H9 (cell line): ENCODE measurements around the gene PBX1. TPM values are rescaled to one million over a fixed set of nuclear protein-coding genes. Genes with fewer than 3 reads are reported as not detected.
A peak's percentile ranks its signal among the peaks of the same experiment; 100 is the strongest.

ENCODE experiments used
- DNase-seq: peaks from one replicate; pipeline ENCODE4 v3.0.0-alpha.2; 2017
- H2AFZ ChIP-seq: one replicate; pipeline ENCODE4 v1.6.1; 2013; ENCODE audit warnings: mild to moderate bottlenecking, low read length, control low read depth, moderate library complexity
- H2AK5ac ChIP-seq: 2 replicates; pipeline ENCODE4 v1.6.1; 2013; ENCODE audit warnings: low read length, control low read depth, mixed read lengths; ENCODE audit not compliant: insufficient read length
- H2BK120ac ChIP-seq: one replicate; pipeline ENCODE4 v1.6.1; 2013; ENCODE audit warnings: low read depth, mild to moderate bottlenecking, low read length, control low read depth, inconsistent platforms; ENCODE audit not compliant: poor library complexity, severe bottlenecking
- H2BK12ac ChIP-seq: 2 replicates; pipeline ENCODE4 v1.6.1; 2013; ENCODE audit warnings: low read length, control low read depth, mixed read lengths, low read depth; ENCODE audit not compliant: insufficient read length
- H2BK15ac ChIP-seq: 2 replicates; pipeline ENCODE4 v1.6.1; 2013; ENCODE audit warnings: low read depth, low read length, control low read depth
- H2BK20ac ChIP-seq: one replicate; pipeline ENCODE4 v1.6.1; 2013; ENCODE audit warnings: low read depth, mild to moderate bottlenecking, low read length, control low read depth, inconsistent platforms; ENCODE audit not compliant: poor library complexity, severe bottlenecking
- H2BK5ac ChIP-seq: 2 replicates; pipeline ENCODE4 v1.6.1; 2013; ENCODE audit warnings: low read length, control low read depth, mixed read lengths; ENCODE audit not compliant: insufficient read length
- H3K14ac ChIP-seq: 2 replicates; pipeline ENCODE4 v1.6.1; 2013; ENCODE audit warnings: low read length, control low read depth; ENCODE audit not compliant: insufficient read depth
- H3K18ac ChIP-seq: 2 replicates; pipeline ENCODE4 v1.6.1; 2013; ENCODE audit warnings: low read depth, mild to moderate bottlenecking, mixed read lengths, low read length, control low read depth; ENCODE audit not compliant: insufficient read length
- H3K23ac ChIP-seq: 2 replicates; pipeline ENCODE4 v1.6.1; 2013; ENCODE audit warnings: low read length, control low read depth, mixed read lengths, low read depth; ENCODE audit not compliant: insufficient read length
- H3K23me2 ChIP-seq: 2 replicates; pipeline ENCODE4 v1.6.1; 2013; ENCODE audit warnings: low read depth, mild to moderate bottlenecking, mixed read lengths, low read length, control low read depth; ENCODE audit not compliant: insufficient read length, poor library complexity, severe bottlenecking
- H3K27ac ChIP-seq: 2 replicates; pipeline ENCODE4 v1.5.1; 2013; ENCODE audit warnings: low read length, control low read depth, mixed read lengths, low read depth; ENCODE audit not compliant: insufficient read length
- H3K27me3 ChIP-seq: 2 replicates; pipeline ENCODE4 v1.6.1; 2013; ENCODE audit warnings: low read length, control low read depth, inconsistent platforms; ENCODE audit not compliant: insufficient read depth
- H3K4ac ChIP-seq: 2 replicates; pipeline ENCODE4 v1.6.1; 2013; ENCODE audit warnings: low read depth, mild to moderate bottlenecking, control low read depth, inconsistent platforms, low read length, moderate library complexity
- H3K4me1 ChIP-seq: 2 replicates; pipeline ENCODE4 v1.6.1; 2013; ENCODE audit warnings: low read length, control low read depth, inconsistent platforms; ENCODE audit not compliant: insufficient read depth
- H3K4me2 ChIP-seq: 2 replicates; pipeline ENCODE4 v1.6.1; 2013; ENCODE audit warnings: low read length, control low read depth, mixed read lengths; ENCODE audit not compliant: insufficient read length, insufficient read depth
- H3K56ac ChIP-seq: 2 replicates; pipeline ENCODE4 v1.6.1; 2013; ENCODE audit warnings: low read depth, mild to moderate bottlenecking, mixed read lengths, low read length, control low read depth; ENCODE audit not compliant: insufficient read length
- H3K79me1 ChIP-seq: 2 replicates; pipeline ENCODE4 v1.6.1; 2013; ENCODE audit warnings: low read depth, mild to moderate bottlenecking, moderate library complexity, low read length, control low read depth, inconsistent platforms; ENCODE audit not compliant: insufficient read depth, poor library complexity, severe bottlenecking
- H3K79me2 ChIP-seq: 2 replicates; pipeline ENCODE4 v1.6.1; 2013; ENCODE audit warnings: low read length, control low read depth, inconsistent platforms; ENCODE audit not compliant: insufficient read depth
- H3K9ac ChIP-seq: 2 replicates; pipeline ENCODE4 v1.6.1; 2013; ENCODE audit warnings: low read length, control low read depth, mixed read lengths; ENCODE audit not compliant: insufficient read length; ENCODE audit errors: extremely low read depth
- H3K9me3 ChIP-seq: one replicate; pipeline ENCODE4 v1.6.1; 2013; ENCODE audit warnings: low read depth, low read length, inconsistent platforms; ENCODE audit not compliant: control insufficient read depth
- H3T11ph ChIP-seq: one replicate; pipeline ENCODE4 v1.6.1; 2013; ENCODE audit warnings: mild to moderate bottlenecking, low read length, control low read depth, inconsistent platforms
- H4K20me1 ChIP-seq: one replicate; pipeline ENCODE4 v1.6.1; 2013; ENCODE audit not compliant: control insufficient read depth, insufficient read length, insufficient read depth
- H4K5ac ChIP-seq: 2 replicates; pipeline ENCODE4 v1.6.1; 2013; ENCODE audit warnings: low read depth, mild to moderate bottlenecking, mixed read lengths, low read length, control low read depth; ENCODE audit not compliant: insufficient read length
- H4K8ac ChIP-seq: replicated peaks from 2 replicates; pipeline ENCODE4 v1.6.1; 2013; ENCODE audit warnings: low read length, control low read depth, mixed read lengths, low read depth; ENCODE audit not compliant: insufficient read length
- H4K91ac ChIP-seq: 2 replicates; pipeline ENCODE4 v1.6.1; 2013; ENCODE audit warnings: low read depth, mild to moderate bottlenecking, moderate library complexity, mixed read lengths, low read length, control low read depth; ENCODE audit not compliant: insufficient read length
- H3K27ac Mint-ChIP-seq, 3 experiments: 2 replicates in 2 of 3; 3 replicates in 1 of 3; pipeline ENCODE4 v1.8.0; 2020 to 2021; ENCODE audit warnings: mixed read lengths in 3 of 3, mild to moderate bottlenecking in 1 of 3, moderate library complexity in 1 of 3
- H3K27me3 Mint-ChIP-seq: 2 replicates; pipeline ENCODE4 v1.8.0; 2021; ENCODE audit warnings: low read depth, mild to moderate bottlenecking, moderate library complexity, mixed read lengths
- H3K36me3 Mint-ChIP-seq, 3 experiments: 2 replicates in 2 of 3; 3 replicates in 1 of 3; pipeline ENCODE4 v1.8.0; 2020 to 2021; ENCODE audit warnings: low read depth in 3 of 3, mixed read lengths in 3 of 3; ENCODE audit not compliant: insufficient read depth in 1 of 3
- H3K4me1 Mint-ChIP-seq, 2 experiments: 2 replicates each; pipeline ENCODE4 v1.8.0; 2020; ENCODE audit warnings: mixed read lengths in 2 of 2
- H3K4me3 Mint-ChIP-seq, 2 experiments: 2 replicates in 1 of 2; 3 replicates in 1 of 2; pipeline ENCODE4 v1.8.0; 2020 to 2021; ENCODE audit warnings: mild to moderate bottlenecking in 2 of 2, mixed read lengths in 2 of 2, moderate library complexity in 1 of 2
- H3K9me3 Mint-ChIP-seq, 2 experiments: 2 replicates in 1 of 2; 3 replicates in 1 of 2; pipeline ENCODE4 v1.8.0; 2020; ENCODE audit warnings: mild to moderate bottlenecking in 2 of 2, mixed read lengths in 2 of 2, moderate library complexity in 1 of 2
- WGBS: extraction: QIAGEN DNeasy Blood & Tissue Kit; methylation state at CpG from one replicate; pipeline ENCODE4 v1.1.7; 2013; ENCODE audit warnings: missing lambda C conversion rate, low lambda C conversion rate, mixed read lengths; ENCODE audit not compliant: insufficient read length; ENCODE audit errors: extremely low coverage; 5-methylcytosine and 5-hydroxymethylcytosine counted together
- total RNA-seq: library from RNA; stranded (reverse); gene quantifications from 2 replicates; pipeline ENCODE4 v1.2.1, GENCODE V29; 2021
- TF ChIP-seq, protein P1 (sequence below): fragments of 200-600 bp; sonication (generic); conservative IDR thresholded peaks from 3 replicates; pipeline ENCODE4 v1.8.0; 2021; ENCODE audit warnings: antibody characterized with exemption, mild to moderate bottlenecking

The PBX1 gene
- total RNA-seq, 1 experiment from 2014 or later = 142 TPM

GRCh38 chr1:164699815-164700491 is 141.0 kb downstream of the PBX1 start:
- H4K8ac ChIP-seq = no peak overlapping the region
- no peaks in the 10 kb centered on the region for H4K20me1 ChIP-seq
- H3K27me3 ChIP-seq = no peaks in the 10 kb centered on the region
- no peak overlapping the region for H3K18ac ChIP-seq
- H2AK5ac ChIP-seq = no peak overlapping the region
- no peak overlapping the region for H2BK15ac ChIP-seq
- peaks cover 4% of the 10 kb centered on the region; the same call in 1 of the 2 replicates for H3K79me2 ChIP-seq
- no peak overlapping the region for H2BK12ac ChIP-seq
- H3K27me3 Mint-ChIP-seq = no peaks in the 10 kb centered on the region
- no peaks in the 10 kb centered on the region; a peak in 1 of 7 replicates for H3K36me3 Mint-ChIP-seq
- H4K91ac ChIP-seq = no peak overlapping the region
- WGBS = no CpG with 5 or more reads among the region's 17 CpGs
- H2BK5ac ChIP-seq = no peak overlapping the region
- DNase-seq = no peak
- H3K9me3 ChIP-seq = no peaks in the 10 kb centered on the region
- no peak overlapping the region for H2BK120ac ChIP-seq
- no peak overlapping the region for H3K4ac ChIP-seq
- no peak overlapping the region for H2BK20ac ChIP-seq
- no peak overlapping the region for H3T11ph ChIP-seq
- no peak overlapping the region for H2AFZ ChIP-seq
- no peaks in the 10 kb centered on the region for H3K23me2 ChIP-seq
- H3K4me3 Mint-ChIP-seq = no peak overlapping the region
- H3K4me2 ChIP-seq = no peak overlapping the region
- H3K27ac ChIP-seq = no peak overlapping the region
- H3K9me3 Mint-ChIP-seq = no peaks in the 10 kb centered on the region
- H3K4me1 Mint-ChIP-seq = peaks cover 44 to 57% of the 10 kb centered on the region in 2 experiments
- TF ChIP-seq, protein P1, sequence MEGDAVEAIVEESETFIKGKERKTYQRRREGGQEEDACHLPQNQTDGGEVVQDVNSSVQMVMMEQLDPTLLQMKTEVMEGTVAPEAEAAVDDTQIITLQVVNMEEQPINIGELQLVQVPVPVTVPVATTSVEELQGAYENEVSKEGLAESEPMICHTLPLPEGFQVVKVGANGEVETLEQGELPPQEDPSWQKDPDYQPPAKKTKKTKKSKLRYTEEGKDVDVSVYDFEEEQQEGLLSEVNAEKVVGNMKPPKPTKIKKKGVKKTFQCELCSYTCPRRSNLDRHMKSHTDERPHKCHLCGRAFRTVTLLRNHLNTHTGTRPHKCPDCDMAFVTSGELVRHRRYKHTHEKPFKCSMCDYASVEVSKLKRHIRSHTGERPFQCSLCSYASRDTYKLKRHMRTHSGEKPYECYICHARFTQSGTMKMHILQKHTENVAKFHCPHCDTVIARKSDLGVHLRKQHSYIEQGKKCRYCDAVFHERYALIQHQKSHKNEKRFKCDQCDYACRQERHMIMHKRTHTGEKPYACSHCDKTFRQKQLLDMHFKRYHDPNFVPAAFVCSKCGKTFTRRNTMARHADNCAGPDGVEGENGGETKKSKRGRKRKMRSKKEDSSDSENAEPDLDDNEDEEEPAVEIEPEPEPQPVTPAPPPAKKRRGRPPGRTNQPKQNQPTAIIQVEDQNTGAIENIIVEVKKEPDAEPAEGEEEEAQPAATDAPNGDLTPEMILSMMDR = no peak
- H3K79me1 ChIP-seq = peaks cover 3% of the 10 kb centered on the region
- no peak overlapping the region for H3K56ac ChIP-seq
- no peak overlapping the region for H4K5ac ChIP-seq
- H3K27ac Mint-ChIP-seq = peak overlapping the region; percentile 36 to 57 (median 49); a peak in 5 of 7 replicates
- no peak overlapping the region for H3K9ac ChIP-seq
- H3K14ac ChIP-seq = no peak overlapping the region; the same call in 1 of the 2 replicates
- H3K4me1 ChIP-seq = peaks cover 14% of the 10 kb centered on the region
- H3K23ac ChIP-seq = no peak overlapping the region
